Measurements from ENCODE around the gene CNTRL. TPM values are rescaled to one million over a fixed set of nuclear protein-coding genes. Genes with fewer than 3 reads are reported as not detected.

Gene CNTRL
- polyA plus RNA-seq, 1 donor from 2014 or later = 16.0 TPM

- Histone ChIP-seq H3K4me3 (ENCODE audit: low read length) (no peak overlapping the region), H3K9ac (ENCODE audit: low read length) (no peak overlapping the region), H3F3A (ENCODE audit: insufficient read depth, low read length, poor library complexity, severe bottlenecking) (no peaks in the 10 kb centered on the region), H3K27me3 (ENCODE audit: insufficient read depth, low read depth, low read length) (no peaks in the 10 kb centered on the region), H3K9me2 (ENCODE audit: insufficient read depth, low read length) (no peaks in the 10 kb centered on the region), H3K36me3 (ENCODE audit: insufficient read depth, low read length) (no peaks in the 10 kb centered on the region), H3K27ac (ENCODE audit: low read length) (no peak overlapping the region), H3K9me3 (ENCODE audit: low read length) (no peaks in the 10 kb centered on the region), H3K4me2 (ENCODE audit: low read length) (no peak overlapping the region), H3K79me2 (replicated peaks; ENCODE audit: insufficient read depth, low read length) (no peaks in the 10 kb centered on the region), H2AFZ (ENCODE audit: low read depth, low read length) (no peak overlapping the region), H4K20me1 (ENCODE audit: insufficient read depth) (no peaks in the 10 kb centered on the region)
- no peak for TF ChIP-seq MXI1 (conservative IDR thresholded peaks at IDR 0.05; ENCODE audit: poor library complexity, severe bottlenecking)
- no peak for TF ChIP-seq TAF1 (IDR thresholded peaks at IDR 0.05; ENCODE audit: low read depth)
- TF ChIP-seq CTCF (IDR thresholded peaks at IDR 0.05; ENCODE audit: poor library complexity, severe bottlenecking) = no peak
Measured at GRCh38 chr9:121150188-121150587, 75.4 kb downstream of the CNTRL start.

GRCh38 chr9:121153642-121154041, 78.9 kb downstream of the CNTRL start:
- Histone ChIP-seq H3K79me2 (replicated peaks; ENCODE audit: insufficient read depth, low read length) (no peaks in the 10 kb centered on the region), H3K9me3 (ENCODE audit: low read length) (no peaks in the 10 kb centered on the region), H3K36me3 (ENCODE audit: insufficient read depth, low read length) (no peaks in the 10 kb centered on the region), H3K9ac (ENCODE audit: low read length) (no peak overlapping the region), H3K27ac (ENCODE audit: low read length) (no peak overlapping the region), H3K4me3 (ENCODE audit: low read length) (no peak overlapping the region), H2AFZ (ENCODE audit: low read depth, low read length) (no peak overlapping the region), H3K27me3 (ENCODE audit: insufficient read depth, low read depth, low read length) (no peaks in the 10 kb centered on the region), H3F3A (ENCODE audit: insufficient read depth, low read length, poor library complexity, severe bottlenecking) (no peaks in the 10 kb centered on the region), H4K20me1 (ENCODE audit: insufficient read depth) (no peaks in the 10 kb centered on the region), H3K9me2 (ENCODE audit: insufficient read depth, low read length) (no peaks in the 10 kb centered on the region), H3K4me2 (ENCODE audit: low read length) (no peak overlapping the region)
- TF ChIP-seq REST (IDR thresholded peaks at IDR 0.05; ENCODE audit: borderline replicate concordance) (no peak), EP300 (conservative IDR thresholded peaks at IDR 0.05; ENCODE audit: poor library complexity, severe bottlenecking) (no peak), CTCF (IDR thresholded peaks at IDR 0.05; ENCODE audit: poor library complexity, severe bottlenecking) (no peak), SMC3 (conservative IDR thresholded peaks at IDR 0.05; ENCODE audit: poor library complexity) (no peak), TAF1 (IDR thresholded peaks at IDR 0.05; ENCODE audit: low read depth) (no peak), RAD21 (conservative IDR thresholded peaks at IDR 0.05) (no peak)

All from neural cell (in vitro differentiated cells).